ENCODE data around the gene CST4. TPM values are rescaled to one million over a fixed set of nuclear protein-coding genes. Genes with fewer than 3 reads are reported as not detected.

Gene CST4
- total RNA-seq, 1 experiment from 2014 or later, result not detected

- CTCF ChIA-PET, result no interaction called here
- BruUV-seq (replicated peaks), result no TSS peak
- no peaks in the 10 kb centered on the region for H3K4me1 Mint-ChIP-seq (ENCODE audit: low read depth, unreplicated experiment)
- no peaks in the 10 kb centered on the region for H3K27me3 Mint-ChIP-seq (ENCODE audit: unreplicated experiment)
- intact Hi-C loops (cut with micrococcal nuclease; ENCODE audit: unreplicated experiment), result no loop called here
- no peaks in the 10 kb centered on the region for H3K9me3 Mint-ChIP-seq (ENCODE audit: low read depth, unreplicated experiment)
- no peak for TF ChIP-seq CTCF (IDR thresholded peaks at IDR 0.05; ENCODE audit: unreplicated experiment)
- no peak overlapping the region for H3K4me3 Mint-ChIP-seq (ENCODE audit: low read depth, unreplicated experiment)
- no peaks in the 10 kb centered on the region for H3K36me3 Mint-ChIP-seq (ENCODE audit: insufficient read depth, unreplicated experiment)
- no peak for DNase-seq
- no peak overlapping the region for H3K27ac Mint-ChIP-seq (ENCODE audit: unreplicated experiment)
These were observed 42.5 kb downstream of the CST4 start for GRCh38 chr20:23646106-23646873.

- Mint-ChIP-seq H3K4me3 (ENCODE audit: low read depth, unreplicated experiment) (no peak overlapping the region), H3K27me3 (ENCODE audit: unreplicated experiment) (no peaks in the 10 kb centered on the region), H3K9me3 (ENCODE audit: low read depth, unreplicated experiment) (no peaks in the 10 kb centered on the region), H3K4me1 (ENCODE audit: low read depth, unreplicated experiment) (no peaks in the 10 kb centered on the region), H3K27ac (ENCODE audit: unreplicated experiment) (no peak overlapping the region), H3K36me3 (ENCODE audit: insufficient read depth, unreplicated experiment) (no peaks in the 10 kb centered on the region)
- DNase-seq, result no peak
- TF ChIP-seq CTCF (IDR thresholded peaks at IDR 0.05; ENCODE audit: unreplicated experiment), result no peak
- CTCF ChIA-PET, result no interaction called here
- no TSS peak for BruUV-seq (replicated peaks)
- intact Hi-C loops (cut with micrococcal nuclease; ENCODE audit: unreplicated experiment), result no loop called here
These were observed 43.3 kb downstream of the CST4 start for GRCh38 chr20:23645575-23645974.

GRCh38 chr20:23644164-23644563, 44.7 kb downstream of the CST4 start:
- CTCF ChIA-PET, result no interaction called here
- intact Hi-C loops (cut with micrococcal nuclease; ENCODE audit: unreplicated experiment), result no loop called here
- TF ChIP-seq CTCF (IDR thresholded peaks at IDR 0.05; ENCODE audit: unreplicated experiment), result no peak
- Mint-ChIP-seq H3K4me3 (ENCODE audit: low read depth, unreplicated experiment) (no peak overlapping the region), H3K36me3 (ENCODE audit: insufficient read depth, unreplicated experiment) (no peaks in the 10 kb centered on the region), H3K27ac (ENCODE audit: unreplicated experiment) (no peak overlapping the region), H3K27me3 (ENCODE audit: unreplicated experiment) (no peaks in the 10 kb centered on the region), H3K9me3 (ENCODE audit: low read depth, unreplicated experiment) (no peaks in the 10 kb centered on the region), H3K4me1 (ENCODE audit: low read depth, unreplicated experiment) (no peaks in the 10 kb centered on the region)
- no peak for DNase-seq
- BruUV-seq (replicated peaks), result no TSS peak

GRCh38 chr20:23643659-23644058, 45.2 kb downstream of the CST4 start:
- CTCF ChIA-PET, result no interaction called here
- H3K27me3 Mint-ChIP-seq (ENCODE audit: unreplicated experiment), result no peaks in the 10 kb centered on the region

More at GRCh38 chr20:23643659-23644058, 45.2 kb downstream of the CST4 start:
- Mint-ChIP-seq H3K4me3 (ENCODE audit: low read depth, unreplicated experiment) (no peak overlapping the region), H3K36me3 (ENCODE audit: insufficient read depth, unreplicated experiment) (no peaks in the 10 kb centered on the region), H3K4me1 (ENCODE audit: low read depth, unreplicated experiment) (no peaks in the 10 kb centered on the region), H3K27ac (ENCODE audit: unreplicated experiment) (no peak overlapping the region), H3K9me3 (ENCODE audit: low read depth, unreplicated experiment) (no peaks in the 10 kb centered on the region)
- no peak for DNase-seq
- intact Hi-C loops (cut with micrococcal nuclease; ENCODE audit: unreplicated experiment), result no loop called here
- TF ChIP-seq CTCF (IDR thresholded peaks at IDR 0.05; ENCODE audit: unreplicated experiment), result no peak
- BruUV-seq (replicated peaks), result no TSS peak

All from Calu3 (cell line).